Panc1 (cell line): Measurements from ENCODE around the gene PFN1.

Experiments
- POLR2AphosphoS5 ChIP-seq: IDR thresholded peaks from 2 replicates; pipeline ENCODE4 v1.6.1; 2012; ENCODE audit warnings: mild to moderate bottlenecking, low read depth, low read length, moderate library complexity
- TF ChIP-seq, protein P1 (sequence below): fragments of 450-650 bp; IDR thresholded peaks from 2 replicates; pipeline ENCODE4 v1.5.1; 2017; ENCODE audit warnings: mild to moderate bottlenecking

DNA sequence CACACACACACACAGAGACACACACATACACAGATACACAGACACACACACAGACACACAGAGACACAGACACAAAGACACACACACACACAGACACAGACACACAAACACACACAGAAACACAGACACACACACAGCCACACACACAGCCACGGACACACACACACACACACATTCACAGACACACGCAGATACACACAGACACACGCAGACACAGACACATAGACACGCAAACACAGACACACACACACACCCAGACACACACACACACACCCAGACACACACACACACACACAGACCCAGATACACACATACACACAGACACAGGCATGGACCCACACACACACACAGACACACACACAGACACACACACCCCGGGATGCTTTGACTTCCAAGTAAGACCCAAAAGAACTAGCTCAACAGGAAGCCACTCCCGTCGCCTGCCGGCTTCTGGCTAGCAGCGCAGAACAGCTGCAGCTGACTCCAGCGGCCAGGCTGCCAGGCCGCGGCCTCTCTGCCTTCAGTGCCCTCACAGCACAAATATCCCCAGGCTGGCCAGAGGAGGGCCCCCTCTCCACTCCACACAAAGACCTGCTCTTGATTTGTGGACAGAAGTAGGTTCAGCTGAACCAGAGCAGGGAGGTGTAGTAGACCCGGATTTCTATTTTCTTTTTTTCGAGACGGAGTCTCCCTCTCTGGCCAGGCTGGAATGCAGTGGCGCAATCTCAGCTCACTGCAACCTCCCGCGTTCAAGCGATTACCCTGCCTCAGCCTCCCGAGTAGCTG is 39.4 kb downstream of the PFN1 start:
- TF ChIP-seq, protein P1, sequence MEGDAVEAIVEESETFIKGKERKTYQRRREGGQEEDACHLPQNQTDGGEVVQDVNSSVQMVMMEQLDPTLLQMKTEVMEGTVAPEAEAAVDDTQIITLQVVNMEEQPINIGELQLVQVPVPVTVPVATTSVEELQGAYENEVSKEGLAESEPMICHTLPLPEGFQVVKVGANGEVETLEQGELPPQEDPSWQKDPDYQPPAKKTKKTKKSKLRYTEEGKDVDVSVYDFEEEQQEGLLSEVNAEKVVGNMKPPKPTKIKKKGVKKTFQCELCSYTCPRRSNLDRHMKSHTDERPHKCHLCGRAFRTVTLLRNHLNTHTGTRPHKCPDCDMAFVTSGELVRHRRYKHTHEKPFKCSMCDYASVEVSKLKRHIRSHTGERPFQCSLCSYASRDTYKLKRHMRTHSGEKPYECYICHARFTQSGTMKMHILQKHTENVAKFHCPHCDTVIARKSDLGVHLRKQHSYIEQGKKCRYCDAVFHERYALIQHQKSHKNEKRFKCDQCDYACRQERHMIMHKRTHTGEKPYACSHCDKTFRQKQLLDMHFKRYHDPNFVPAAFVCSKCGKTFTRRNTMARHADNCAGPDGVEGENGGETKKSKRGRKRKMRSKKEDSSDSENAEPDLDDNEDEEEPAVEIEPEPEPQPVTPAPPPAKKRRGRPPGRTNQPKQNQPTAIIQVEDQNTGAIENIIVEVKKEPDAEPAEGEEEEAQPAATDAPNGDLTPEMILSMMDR: peak; percentile 90
- no peak for TF ChIP-seq POLR2AphosphoS5
